GM21576 (cell line): ENCODE data around the gene MED13L.
"Not testable (repeated sequence)": the region's sequence is repeated elsewhere in the genome, so short reads cannot be mapped to it uniquely, and the experiment has no call there.

Experiments
- ATAC-seq: cut with Tn5 transposase; IDR thresholded peaks from one replicate; pipeline ENCODE4 v1.9.1; 2021; ENCODE audit warnings: mild to moderate bottlenecking, moderate library complexity; ENCODE audit not compliant: unreplicated experiment

MED13L gene

GRCh38 chr12:115988625-115989563 is 288.6 kb downstream of the MED13L start:
- no peak for ATAC-seq

- no peak for ATAC-seq
These were observed 289.3 kb downstream of the MED13L start for GRCh38 chr12:115988212-115988611.

- ATAC-seq: no peak
These were observed 292.9 kb downstream of the MED13L start for GRCh38 chr12:115984616-115985015.

GRCh38 chr12:115983226-115983798 is 294.2 kb downstream of the MED13L start:
- no peak for ATAC-seq

DNA sequence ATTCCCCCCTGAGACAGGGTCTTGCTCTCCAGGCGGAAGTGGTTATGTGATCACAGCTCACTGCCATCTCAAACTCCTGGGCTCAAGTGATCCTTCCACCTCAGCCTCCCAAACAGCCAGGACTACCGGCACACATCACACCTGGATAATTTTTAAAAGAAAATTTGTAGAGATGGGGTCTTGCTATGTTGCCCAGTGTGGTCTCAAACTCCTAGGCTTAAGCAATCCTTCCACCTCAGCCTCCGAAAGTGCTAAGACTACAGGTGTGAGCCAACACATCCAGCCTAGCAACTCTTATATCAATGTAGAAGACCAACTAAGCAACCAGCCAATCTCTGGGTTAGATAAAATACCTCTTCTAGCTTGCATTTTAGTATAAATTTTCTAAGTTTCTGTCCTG is 297.2 kb downstream of the MED13L start:
- ATAC-seq: no peak

DNA sequence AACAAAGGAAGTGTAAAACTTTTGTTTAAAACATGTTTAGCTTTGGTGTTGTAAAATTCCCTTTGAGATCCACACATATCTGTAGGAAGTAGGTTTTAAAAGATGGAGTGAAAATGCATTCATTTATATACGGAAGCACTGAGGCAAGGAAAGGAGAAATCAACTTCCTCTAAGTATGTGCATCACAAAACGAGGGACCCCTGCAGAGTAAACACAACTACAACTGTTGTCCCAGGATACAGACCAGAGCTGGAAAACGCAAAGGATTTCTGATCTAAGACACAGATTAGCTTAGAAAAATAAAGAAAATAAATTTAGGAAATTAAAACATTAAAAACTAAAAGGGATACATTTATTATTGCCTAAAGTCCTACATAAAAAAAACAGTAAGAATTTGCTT is 297.6 kb downstream of the MED13L start:
- ATAC-seq: no peak

DNA sequence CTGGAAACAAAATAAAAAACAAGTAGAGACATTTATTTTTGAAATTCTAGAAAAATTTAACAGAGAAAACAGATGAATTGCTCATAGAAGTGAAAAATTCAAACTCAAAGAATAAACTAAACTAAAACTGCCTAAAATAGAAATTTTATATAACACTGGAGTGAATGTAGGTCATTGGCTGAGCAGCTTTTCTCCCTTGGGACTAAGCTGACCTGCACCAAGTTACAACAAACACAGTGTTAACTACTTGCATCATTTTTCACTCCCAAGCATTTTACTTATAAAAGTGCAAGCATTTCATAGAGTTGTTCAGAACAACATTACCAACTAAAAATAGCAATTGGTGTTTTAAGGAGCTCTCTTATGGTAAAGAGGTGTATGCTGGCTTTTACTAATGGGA is 298.1 kb downstream of the MED13L start:
- no peak for ATAC-seq

DNA sequence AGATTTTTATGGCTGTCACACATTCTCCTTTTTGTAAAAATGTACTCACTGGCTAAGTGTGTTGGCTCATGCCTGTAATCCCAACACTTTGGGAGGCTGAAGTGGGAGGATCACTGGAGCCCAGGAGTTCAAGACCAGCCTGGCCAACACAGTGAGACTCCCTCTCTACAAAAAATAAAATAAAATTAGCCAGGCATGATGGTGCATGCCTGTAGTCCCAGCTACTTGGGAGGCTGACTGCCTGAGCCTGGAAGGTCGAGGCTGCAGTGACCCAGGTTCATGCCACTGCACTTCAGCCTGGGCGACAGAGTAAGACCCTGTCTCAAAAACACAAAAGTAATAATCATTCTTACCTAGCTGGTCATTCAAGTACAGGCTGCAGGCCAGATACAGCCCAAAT is 300.7 kb downstream of the MED13L start:
- ATAC-seq: not testable (repeated sequence)

GRCh38 chr12:115975411-115975810 is 302.1 kb downstream of the MED13L start:
- ATAC-seq: no peak

GRCh38 chr12:115973968-115974724 is 303.3 kb downstream of the MED13L start:
- no peak for ATAC-seq

DNA sequence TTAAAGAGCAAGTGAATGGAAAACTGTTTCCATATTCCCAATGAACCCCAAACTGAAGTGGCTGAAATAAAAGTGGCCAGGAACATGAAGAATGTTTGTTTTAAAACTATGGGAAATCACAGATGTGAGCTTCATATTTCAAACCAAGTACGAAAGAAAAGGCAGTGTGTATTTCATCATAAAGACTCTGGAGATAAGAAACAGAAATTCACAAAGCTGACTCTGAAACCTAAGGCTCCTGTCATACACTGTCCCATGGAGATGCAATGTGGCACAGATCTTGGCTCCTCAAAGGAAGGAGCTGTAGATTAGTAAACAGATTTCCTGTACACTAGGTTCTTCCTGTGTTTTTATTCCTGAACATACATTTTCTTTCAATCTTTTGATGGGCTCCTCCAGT is 304.4 kb downstream of the MED13L start:
- ATAC-seq: no peak

- ATAC-seq: no peak
These were observed 305.3 kb downstream of the MED13L start for GRCh38 chr12:115972241-115972640.

GRCh38 chr12:115968211-115968610 is 309.3 kb downstream of the MED13L start:
- ATAC-seq: no peak

- ATAC-seq: no peak
These were observed 311.1 kb downstream of the MED13L start for GRCh38 chr12:115966376-115966775.

GRCh38 chr12:115964626-115965025 is 312.9 kb downstream of the MED13L start:
- ATAC-seq: no peak

DNA sequence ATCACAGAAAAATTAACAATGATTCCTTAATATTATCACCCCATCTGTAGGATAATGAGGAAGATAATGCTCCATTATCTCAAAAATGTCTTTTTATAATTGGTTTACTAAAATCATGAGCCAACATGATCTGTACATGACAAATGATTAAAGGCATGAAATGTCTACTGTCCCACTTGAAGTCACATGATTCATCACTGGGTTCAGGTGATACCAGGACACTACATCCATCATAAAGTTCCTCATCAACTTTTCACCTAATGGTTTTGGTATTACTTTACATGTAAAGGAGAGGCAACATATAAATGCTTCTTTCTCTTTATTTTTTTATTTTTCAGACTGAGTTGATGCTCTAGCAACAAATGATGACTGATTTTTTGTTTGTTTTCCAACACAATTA is 313.3 kb downstream of the MED13L start:
- no peak for ATAC-seq

DNA sequence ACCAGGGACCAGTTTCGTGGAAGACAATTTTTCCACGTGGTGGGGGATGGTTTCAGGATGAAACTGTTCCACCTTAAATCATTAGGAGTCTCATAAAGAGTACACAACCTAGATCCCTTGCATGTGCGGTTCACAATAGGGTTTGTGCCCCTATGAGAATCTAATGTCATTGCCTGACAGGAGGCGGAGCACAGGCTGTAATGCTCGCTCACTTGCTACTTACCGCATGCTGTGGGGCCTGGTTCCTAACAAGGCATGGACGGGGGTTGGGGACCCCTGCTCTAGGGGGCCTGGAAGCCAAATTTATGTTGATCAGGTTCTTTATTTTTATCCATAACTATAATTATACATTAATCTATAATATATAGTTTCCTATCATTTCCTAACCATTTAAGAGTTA is 315.3 kb downstream of the MED13L start:
- no peak for ATAC-seq

DNA sequence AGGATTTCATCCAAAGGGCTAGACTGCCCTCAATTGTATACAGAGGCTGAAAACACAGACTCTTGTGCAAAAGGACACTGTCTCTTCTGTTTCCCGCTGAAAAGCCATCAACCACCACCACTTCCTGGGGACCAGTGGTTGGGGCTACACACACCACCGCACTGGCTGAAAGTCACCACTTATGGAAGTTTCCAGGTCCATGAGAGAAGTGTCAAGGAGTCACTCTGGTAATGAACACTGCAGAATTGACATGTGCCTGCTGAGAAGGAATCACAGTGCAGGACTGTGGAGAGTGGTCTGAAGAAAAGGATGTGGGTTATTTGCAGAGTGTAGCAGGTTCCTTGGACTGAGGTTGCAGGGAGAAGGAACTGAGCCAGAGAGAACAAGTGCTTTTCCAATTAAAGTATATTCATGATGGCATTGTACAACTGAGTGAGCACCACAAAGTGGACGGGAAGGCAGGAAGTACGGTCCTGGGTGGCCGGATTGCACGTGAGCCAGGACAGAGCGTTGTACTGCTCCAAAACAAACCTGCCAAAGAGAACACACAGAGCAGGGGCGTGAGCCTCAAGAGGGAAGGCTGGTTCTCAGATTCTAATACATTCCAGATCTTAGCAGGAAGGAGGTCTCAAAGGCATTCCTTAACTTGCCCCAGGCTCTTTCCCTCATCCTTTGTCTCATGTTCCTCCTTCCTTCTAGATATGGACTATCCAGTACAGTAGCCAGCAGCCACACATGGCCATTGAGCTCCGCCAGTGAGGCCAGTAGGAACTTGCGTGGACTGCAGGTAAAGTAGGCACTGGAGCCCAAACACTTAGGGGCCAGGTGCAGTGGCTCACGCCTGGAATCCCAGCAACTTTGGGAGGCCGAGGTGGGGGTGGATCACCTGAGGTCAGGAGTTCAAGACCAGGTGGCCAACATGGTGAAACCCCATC is 316.4 kb downstream of the MED13L start:
- no peak for ATAC-seq

DNA sequence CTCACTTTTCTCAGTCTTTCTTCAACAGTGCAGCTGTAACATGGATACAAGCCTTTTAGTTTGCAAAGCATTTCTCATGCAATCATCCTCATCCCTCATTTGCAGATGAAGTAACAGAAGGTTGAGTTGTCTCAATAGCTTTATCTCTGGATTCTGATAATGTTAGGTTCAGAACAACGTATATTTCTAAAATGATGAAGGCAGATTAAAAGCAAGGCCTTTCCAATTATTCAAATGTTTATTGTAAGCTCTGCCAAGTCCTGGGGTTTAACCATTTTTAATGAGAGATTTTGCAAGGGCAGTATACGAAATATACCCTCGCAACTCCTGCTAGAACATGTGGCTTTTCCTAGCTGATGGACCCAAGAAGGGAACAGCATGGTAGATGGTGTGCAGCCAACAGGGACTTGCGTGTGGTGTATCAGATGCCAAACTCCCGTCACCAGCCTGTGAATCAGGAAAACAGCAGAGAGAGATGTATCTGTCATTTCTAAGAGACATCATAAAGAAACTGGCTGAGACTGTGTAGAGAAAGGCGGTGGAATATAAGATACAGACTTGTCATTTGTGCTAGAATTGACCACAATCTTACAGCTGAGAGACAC is 319.7 kb downstream of the MED13L start:
- ATAC-seq: no peak

DNA sequence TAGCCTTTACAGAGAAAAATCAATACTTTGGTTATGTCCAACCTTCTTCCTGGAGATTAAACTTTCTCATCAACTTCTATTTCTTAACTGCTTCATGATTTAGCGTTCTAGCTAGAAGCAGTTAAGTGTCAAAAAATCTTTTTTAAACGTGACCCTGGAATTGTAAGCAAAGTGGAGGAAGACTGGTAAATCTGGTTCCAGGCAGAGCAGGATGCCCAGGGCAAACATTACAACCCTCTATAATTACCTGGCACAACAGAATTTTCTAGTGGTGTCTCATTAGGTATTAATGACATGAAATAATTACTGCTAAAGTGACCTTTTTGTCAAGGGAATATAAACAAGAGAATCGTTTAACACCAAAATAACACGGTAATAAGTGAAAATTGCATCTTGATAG is 320.8 kb downstream of the MED13L start:
- ATAC-seq: no peak
